Measurements from ENCODE around the gene XPO4. TPM values are rescaled to one million over a fixed set of nuclear protein-coding genes. Genes with fewer than 3 reads are reported as not detected.
"Not testable (repeated sequence)": the region's sequence is repeated elsewhere in the genome, so short reads cannot be mapped to it uniquely, and the experiment has no call there.

The XPO4 gene
- 10.7 TPM in 2 replicates for polyA plus RNA-seq (2013)

- Histone ChIP-seq H3K9ac (ENCODE audit: low read length) (peak within 1 kb of the TSS; percentile 90), H3K27me3 (ENCODE audit: insufficient read depth, low read length) (no peaks in the 10 kb centered on the region), H4K91ac (ENCODE audit: low read depth, low read length) (peak within 1 kb of the TSS; percentile 99), H3K4me3 (ENCODE audit: low read depth, low read length) (peak within 1 kb of the TSS; percentile 95), H3K4me2 (ENCODE audit: low read length) (peak within 1 kb of the TSS; percentile 62), H4K12ac (ENCODE audit: low read depth, low read length) (peak within 1 kb of the TSS; percentile 100), H3K9me3 (ENCODE audit: insufficient read depth, low read depth, low read length) (no peaks in the 10 kb centered on the region), H3K4me1 (ENCODE audit: control insufficient read depth in 1 of 2, insufficient read depth in 2 of 2, low read length in 2 of 2) (no peaks in the 10 kb centered on the region), H3K4ac (ENCODE audit: low read depth, low read length) (peak within 1 kb of the TSS; percentile 97), H3K23ac (ENCODE audit: low read length) (no peak within 1 kb of the TSS), H2AFZ (ENCODE audit: insufficient read depth, low read length, poor library complexity) (peak within 1 kb of the TSS; percentile 98), H3K79me2 (ENCODE audit: control insufficient read depth, insufficient read depth, low read length, poor library complexity) (peaks cover 14% of the 10 kb centered on the region), H3K27ac (ENCODE audit: low read depth, low read length) (peak within 1 kb of the TSS; percentile 62), H2BK5ac (ENCODE audit: low read depth, low read length, poor library complexity) (peak within 1 kb of the TSS; percentile 96), H2BK12ac (ENCODE audit: low read length) (no peak within 1 kb of the TSS), H3K36me3 (ENCODE audit: control insufficient read depth in 1 of 2, insufficient read depth in 2 of 2, low read length in 2 of 2) (peaks cover 0 to 4% of the 10 kb centered on the region in 2 experiments), H2BK120ac (ENCODE audit: insufficient read depth, low read length, poor library complexity) (peak within 1 kb of the TSS; percentile 95), H3K18ac (ENCODE audit: low read length) (peak within 1 kb of the TSS; percentile 100), H4K8ac (ENCODE audit: low read depth, low read length) (peak within 1 kb of the TSS; percentile 100), H3K14ac (ENCODE audit: low read length) (peak within 1 kb of the TSS; percentile 99), H2AK5ac (ENCODE audit: low read length) (peak within 1 kb of the TSS; percentile 97), H3K79me1 (ENCODE audit: low read length) (peaks cover 10% of the 10 kb centered on the region)
- DNase-seq = peak; percentile 70 to 85
- no CpG with 5 or more reads among the region's 81 CpGs for WGBS (ENCODE audit: extremely low coverage, insufficient coverage, insufficient read length)
These were observed at the start of gene XPO4 for GRCh38 chr13:20902438-20903163. XPO4 (minus strand) TSS chr13:20902746; CDS start chr13:20902738, 8 bp downstream.

GRCh38 chr13:20948001-20948400 lies 45.5 kb upstream of the XPO4 start:
- not testable (repeated sequence) for H2BK5ac ChIP-seq (ENCODE audit: low read depth, low read length, poor library complexity); H3K23ac ChIP-seq (ENCODE audit: low read length); H2BK120ac ChIP-seq (ENCODE audit: insufficient read depth, low read length, poor library complexity); H3K4me3 ChIP-seq (ENCODE audit: low read depth, low read length); H3K9ac ChIP-seq (ENCODE audit: low read length); H3K9me3 ChIP-seq (ENCODE audit: insufficient read depth, low read depth, low read length); H2BK12ac ChIP-seq (ENCODE audit: low read length); H3K79me1 ChIP-seq (ENCODE audit: low read length); H3K4ac ChIP-seq (ENCODE audit: low read depth, low read length); H3K14ac ChIP-seq (ENCODE audit: low read length); H3K27me3 ChIP-seq (ENCODE audit: insufficient read depth, low read length); H2AFZ ChIP-seq (ENCODE audit: insufficient read depth, low read length, poor library complexity); H3K4me1 ChIP-seq (ENCODE audit: control insufficient read depth in 1 of 2, insufficient read depth in 2 of 2, low read length in 2 of 2); H3K79me2 ChIP-seq (ENCODE audit: control insufficient read depth, insufficient read depth, low read length, poor library complexity); H4K12ac ChIP-seq (ENCODE audit: low read depth, low read length); H4K8ac ChIP-seq (ENCODE audit: low read depth, low read length); H3K18ac ChIP-seq (ENCODE audit: low read length); H3K4me2 ChIP-seq (ENCODE audit: low read length); H2AK5ac ChIP-seq (ENCODE audit: low read length); H3K27ac ChIP-seq (ENCODE audit: low read depth, low read length); H3K36me3 ChIP-seq (ENCODE audit: control insufficient read depth in 1 of 2, insufficient read depth in 2 of 2, low read length in 2 of 2)
- DNase-seq = peak in 1 of 2 donors; percentile 46
- no CpG with 5 or more reads among the region's 3 CpGs for WGBS (ENCODE audit: extremely low coverage, insufficient coverage, insufficient read length)
- H4K91ac ChIP-seq (ENCODE audit: low read depth, low read length) = peak overlapping the region; percentile 14

- DNase-seq = peak in 1 of 2 donors; percentile 35
- Histone ChIP-seq H2BK5ac (ENCODE audit: low read depth, low read length, poor library complexity) (no peak overlapping the region), H2BK120ac (ENCODE audit: insufficient read depth, low read length, poor library complexity) (no peak overlapping the region), H3K36me3 (ENCODE audit: control insufficient read depth in 1 of 2, insufficient read depth in 2 of 2, low read length in 2 of 2) (no peaks in the 10 kb centered on the region), H3K4me3 (ENCODE audit: low read depth, low read length) (no peak overlapping the region), H3K18ac (ENCODE audit: low read length) (no peak overlapping the region), H2AFZ (ENCODE audit: insufficient read depth, low read length, poor library complexity) (no peak overlapping the region), H3K79me1 (ENCODE audit: low read length) (no peaks in the 10 kb centered on the region), H3K9ac (ENCODE audit: low read length) (no peak overlapping the region), H2AK5ac (ENCODE audit: low read length) (no peak overlapping the region), H4K91ac (ENCODE audit: low read depth, low read length) (no peak overlapping the region), H3K9me3 (ENCODE audit: insufficient read depth, low read depth, low read length) (peaks cover 2% of the 10 kb centered on the region), H3K27ac (ENCODE audit: low read depth, low read length) (no peak overlapping the region), H4K12ac (ENCODE audit: low read depth, low read length) (no peak overlapping the region), H3K23ac (ENCODE audit: low read length) (no peak overlapping the region), H3K4ac (ENCODE audit: low read depth, low read length) (no peak overlapping the region), H3K4me2 (ENCODE audit: low read length) (peak overlapping the region; percentile 26), H3K4me1 (ENCODE audit: control insufficient read depth in 1 of 2, insufficient read depth in 2 of 2, low read length in 2 of 2) (peaks cover 0 to 2% of the 10 kb centered on the region in 2 experiments), H4K8ac (ENCODE audit: low read depth, low read length) (no peak overlapping the region), H2BK12ac (ENCODE audit: low read length) (no peak overlapping the region), H3K79me2 (ENCODE audit: control insufficient read depth, insufficient read depth, low read length, poor library complexity) (no peaks in the 10 kb centered on the region), H3K14ac (ENCODE audit: low read length) (no peak overlapping the region), H3K27me3 (ENCODE audit: insufficient read depth, low read length) (peaks cover 4% of the 10 kb centered on the region)
- WGBS (ENCODE audit: extremely low coverage, insufficient coverage, insufficient read length) = no CpG with 5 or more reads among the region's 29 CpGs
These were observed 43.4 kb upstream of the XPO4 start for GRCh38 chr13:20945952-20946383.

DNA sequence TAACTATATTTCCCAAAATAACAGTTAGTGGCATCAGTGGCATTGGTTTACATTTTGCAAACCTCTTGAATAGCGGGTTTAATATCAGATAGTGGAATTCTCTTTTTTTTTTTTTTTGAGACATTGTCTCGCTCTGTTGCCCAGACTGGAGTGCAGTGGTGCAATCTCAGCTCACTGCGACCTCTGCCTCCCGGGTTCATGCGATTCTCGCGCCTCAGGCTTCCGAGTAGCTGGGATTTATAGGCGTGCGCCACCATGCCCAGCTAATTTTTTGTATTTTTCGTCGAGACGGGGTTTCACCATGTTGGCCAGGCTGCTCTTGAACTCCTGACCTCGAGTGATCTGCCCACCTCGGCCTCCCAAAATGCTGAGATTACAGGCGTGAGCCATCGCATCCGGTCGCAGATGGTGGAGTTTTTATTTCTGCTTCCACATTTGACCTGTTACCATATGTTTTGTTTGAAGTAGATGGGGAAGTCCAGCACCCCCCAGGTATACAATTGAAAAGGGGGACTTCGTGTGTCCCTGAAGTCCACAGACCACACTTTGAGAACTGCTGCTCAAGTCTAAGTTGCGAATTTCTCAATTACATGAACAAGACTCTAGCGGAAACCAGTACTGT lies 40.5 kb upstream of the XPO4 start:
- H4K12ac ChIP-seq (ENCODE audit: low read depth, low read length) = no peak overlapping the region
- H3K4ac ChIP-seq (ENCODE audit: low read depth, low read length) = no peak overlapping the region
- no peak overlapping the region for H3K23ac ChIP-seq (ENCODE audit: low read length)
- H2BK120ac ChIP-seq (ENCODE audit: insufficient read depth, low read length, poor library complexity) = no peak overlapping the region
- no peak overlapping the region for H3K18ac ChIP-seq (ENCODE audit: low read length)
- H4K8ac ChIP-seq (ENCODE audit: low read depth, low read length) = no peak overlapping the region
- no peak overlapping the region for H2AFZ ChIP-seq (ENCODE audit: insufficient read depth, low read length, poor library complexity)
- WGBS (ENCODE audit: extremely low coverage, insufficient coverage, insufficient read length) = no CpG with 5 or more reads among the region's 22 CpGs
- peak; percentile 10 to 42 for DNase-seq
- no peak overlapping the region for H3K14ac ChIP-seq (ENCODE audit: low read length)
- H3K79me1 ChIP-seq (ENCODE audit: low read length) = peaks cover 4% of the 10 kb centered on the region
- H3K9ac ChIP-seq (ENCODE audit: low read length) = no peak overlapping the region
- no peaks in the 10 kb centered on the region for H3K79me2 ChIP-seq (ENCODE audit: control insufficient read depth, insufficient read depth, low read length, poor library complexity)
- H2AK5ac ChIP-seq (ENCODE audit: low read length) = no peak overlapping the region
- H2BK5ac ChIP-seq (ENCODE audit: low read depth, low read length, poor library complexity) = no peak overlapping the region
- peaks cover 4% of the 10 kb centered on the region for H3K27me3 ChIP-seq (ENCODE audit: insufficient read depth, low read length)
- H4K91ac ChIP-seq (ENCODE audit: low read depth, low read length) = no peak overlapping the region
- no peaks in the 10 kb centered on the region for H3K36me3 ChIP-seq (ENCODE audit: control insufficient read depth in 1 of 2, insufficient read depth in 2 of 2, low read length in 2 of 2)
- H3K4me1 ChIP-seq (ENCODE audit: control insufficient read depth in 1 of 2, insufficient read depth in 2 of 2, low read length in 2 of 2) = peaks cover 2 to 5% of the 10 kb centered on the region in 2 experiments
- no peak overlapping the region for H3K4me3 ChIP-seq (ENCODE audit: low read depth, low read length)
- H3K9me3 ChIP-seq (ENCODE audit: insufficient read depth, low read depth, low read length) = peaks cover 2% of the 10 kb centered on the region
- no peak overlapping the region for H2BK12ac ChIP-seq (ENCODE audit: low read length)
- H3K4me2 ChIP-seq (ENCODE audit: low read length) = no peak overlapping the region
- no peak overlapping the region for H3K27ac ChIP-seq (ENCODE audit: low read depth, low read length)

Measured in trophoblast cell (in vitro differentiated cells and primary cell).